SK-N-SH treated with all-trans-retinoic acid at 6 μM for 48 hours (cell line): Measurements from ENCODE around the gene GORASP1.

ENCODE experiments used
- ATAC-seq: fragments of 200-7000 bp; cut with Tn5 transposase; 3 replicates; pipeline ENCODE4 v1.9.1; 2020; ENCODE audit warnings: mild to moderate bottlenecking, moderate library complexity
- ARNTL ChIP-seq: fragments of 450-650 bp; formaldehyde crosslinking; IDR thresholded peaks from 2 replicates; pipeline ENCODE4 v1.5.0; 2020; ENCODE audit warnings: low read depth, mild to moderate bottlenecking, moderate library complexity, borderline replicate concordance
- BACH2 ChIP-seq: fragments of 250-450 bp; sonication (Bioruptor Pico); IDR thresholded peaks from 2 replicates; pipeline ENCODE4 v1.9.0; 2021; ENCODE audit warnings: mild to moderate bottlenecking, borderline replicate concordance
- CSDC2 ChIP-seq: fragments of 250-450 bp; sonication (Bioruptor Pico); IDR thresholded peaks from 2 replicates; pipeline ENCODE4 v1.5.0; 2020; ENCODE audit warnings: mild to moderate bottlenecking, moderate library complexity
- CSRNP3 ChIP-seq: fragments of 250-450 bp; sonication (Bioruptor Pico); IDR thresholded peaks from 2 replicates; pipeline ENCODE4 v1.5.1; 2021; ENCODE audit warnings: mild to moderate bottlenecking, moderate library complexity
- ESRRG ChIP-seq: fragments of 250-450 bp; sonication (Bioruptor Pico); IDR thresholded peaks from 2 replicates; pipeline ENCODE4 v1.6.1; 2021; ENCODE audit warnings: mild to moderate bottlenecking
- GLIS3 ChIP-seq: fragments of 250-450 bp; sonication (Bioruptor Pico); IDR thresholded peaks from 2 replicates; pipeline ENCODE4 v1.5.0; 2020; ENCODE audit warnings: mild to moderate bottlenecking, moderate library complexity
- ISL1 ChIP-seq: fragments of 250-450 bp; sonication (Bioruptor Pico); IDR thresholded peaks from 2 replicates; pipeline ENCODE4 v2.1.2; 2022; ENCODE audit warnings: mild to moderate bottlenecking, moderate library complexity
- OSR1 ChIP-seq: fragments of 250-450 bp; sonication (Bioruptor Pico); IDR thresholded peaks from 2 replicates; pipeline ENCODE4 v1.8.0; 2022; ENCODE audit warnings: moderate library complexity, mild to moderate bottlenecking, inconsistent platforms
- PATZ1 ChIP-seq: fragments of 250-450 bp; sonication (Bioruptor Pico); IDR thresholded peaks from 2 replicates; pipeline ENCODE4 v1.8.0; 2020; ENCODE audit warnings: mild to moderate bottlenecking, moderate library complexity, borderline replicate concordance
- PPARA ChIP-seq: fragments of 250-450 bp; sonication (Bioruptor Pico); IDR thresholded peaks from 2 replicates; pipeline ENCODE4 v1.5.0; 2020; ENCODE audit warnings: mild to moderate bottlenecking, borderline replicate concordance
- RARB ChIP-seq: fragments of 250-450 bp; sonication (Bioruptor Pico); IDR thresholded peaks from 2 replicates; pipeline ENCODE4 v1.8.0; 2021; ENCODE audit warnings: mild to moderate bottlenecking, moderate library complexity
- SNAI2 ChIP-seq: fragments of 250-450 bp; sonication (Bioruptor Pico); IDR thresholded peaks from 2 replicates; pipeline ENCODE4 v1.5.0; 2020; ENCODE audit warnings: mild to moderate bottlenecking, moderate library complexity
- TCF4 ChIP-seq: fragments of 250-450 bp; sonication (Bioruptor Pico); IDR thresholded peaks from 2 replicates; pipeline ENCODE4 v1.8.0; 2021; ENCODE audit warnings: mild to moderate bottlenecking, moderate library complexity, borderline replicate concordance
- TOX ChIP-seq: fragments of 250-450 bp; sonication (Bioruptor Pico); IDR thresholded peaks from 2 replicates; pipeline ENCODE4 v1.8.0; 2021; ENCODE audit warnings: mild to moderate bottlenecking, moderate library complexity, borderline replicate concordance
- TSHZ2 ChIP-seq: fragments of 250-450 bp; sonication (Bioruptor Pico); IDR thresholded peaks from 2 replicates; pipeline ENCODE4 v1.5.0; 2020; ENCODE audit warnings: mild to moderate bottlenecking, moderate library complexity
- ZC3H10 ChIP-seq: fragments of 250-450 bp; sonication (Bioruptor Pico); IDR thresholded peaks from 2 replicates; pipeline ENCODE4 v1.5.1; 2021; ENCODE audit warnings: mild to moderate bottlenecking, moderate library complexity
- ZFP3 ChIP-seq: fragments of 250-450 bp; sonication (Bioruptor Pico); IDR thresholded peaks from 2 replicates; pipeline ENCODE4 v1.5.0; 2020; ENCODE audit warnings: mild to moderate bottlenecking, moderate library complexity
- ZFP30 ChIP-seq: fragments of 450-650 bp; formaldehyde crosslinking; IDR thresholded peaks from 2 replicates; pipeline ENCODE4 v1.5.0; 2022; ENCODE audit warnings: mild to moderate bottlenecking, moderate library complexity
- ZNF565 ChIP-seq: fragments of 450-650 bp; formaldehyde crosslinking; conservative IDR thresholded peaks from 2 replicates; pipeline ENCODE4 v1.5.0; 2020; ENCODE audit warnings: low read depth, mild to moderate bottlenecking, moderate library complexity
- ZNF70 ChIP-seq: fragments of 450-650 bp; formaldehyde crosslinking; IDR thresholded peaks from 2 replicates; pipeline ENCODE4 v1.5.0; 2020; ENCODE audit warnings: mild to moderate bottlenecking, moderate library complexity
- ZNF8 ChIP-seq: fragments of 450-650 bp; formaldehyde crosslinking; IDR thresholded peaks from 2 replicates; pipeline ENCODE4 v1.5.0; 2020; ENCODE audit warnings: mild to moderate bottlenecking, moderate library complexity
- TF ChIP-seq, protein P1 (sequence below): fragments of 250-450 bp; sonication (Bioruptor Pico); IDR thresholded peaks from 2 replicates; pipeline ENCODE4 v1.8.0; 2021; ENCODE audit warnings: low read depth, mild to moderate bottlenecking, moderate library complexity, borderline replicate concordance
- TF ChIP-seq, protein P2 (sequence below): fragments of 250-450 bp; sonication (Bioruptor Pico); IDR thresholded peaks from 2 replicates; pipeline ENCODE4 v1.5.1; 2020; ENCODE audit warnings: low read depth, mild to moderate bottlenecking, moderate library complexity

Gene GORASP1

GRCh38 chr3:39096775-39097174 is 10.7 kb downstream of the GORASP1 start:
- no peak for ATAC-seq
- no peak for TF ChIP-seq ARNTL (CRISPR knock-in tag)
- no peak for TF ChIP-seq BACH2 (CRISPR knock-in tag)
- TF ChIP-seq ESRRG (CRISPR knock-in tag) = no peak
- TF ChIP-seq ZFP3 (CRISPR knock-in tag) = no peak
- TF ChIP-seq TOX = no peak
- no peak for TF ChIP-seq ZFP30 (CRISPR knock-in tag)
- TF ChIP-seq ISL1 (CRISPR knock-in tag) = no peak
- TF ChIP-seq SNAI2 = no peak
- TF ChIP-seq ZNF565 (CRISPR knock-in tag) = no peak
- TF ChIP-seq ZNF70 = no peak
- TF ChIP-seq ZC3H10 (CRISPR knock-in tag) = no peak
- TF ChIP-seq, protein P1, sequence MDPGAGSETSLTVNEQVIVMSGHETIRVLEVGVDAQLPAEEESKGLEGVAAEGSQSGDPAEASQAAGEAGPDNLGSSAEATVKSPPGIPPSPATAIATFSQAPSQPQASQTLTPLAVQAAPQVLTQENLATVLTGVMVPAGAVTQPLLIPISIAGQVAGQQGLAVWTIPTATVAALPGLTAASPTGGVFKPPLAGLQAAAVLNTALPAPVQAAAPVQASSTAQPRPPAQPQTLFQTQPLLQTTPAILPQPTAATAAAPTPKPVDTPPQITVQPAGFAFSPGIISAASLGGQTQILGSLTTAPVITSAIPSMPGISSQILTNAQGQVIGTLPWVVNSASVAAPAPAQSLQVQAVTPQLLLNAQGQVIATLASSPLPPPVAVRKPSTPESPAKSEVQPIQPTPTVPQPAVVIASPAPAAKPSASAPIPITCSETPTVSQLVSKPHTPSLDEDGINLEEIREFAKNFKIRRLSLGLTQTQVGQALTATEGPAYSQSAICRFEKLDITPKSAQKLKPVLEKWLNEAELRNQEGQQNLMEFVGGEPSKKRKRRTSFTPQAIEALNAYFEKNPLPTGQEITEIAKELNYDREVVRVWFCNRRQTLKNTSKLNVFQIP (CRISPR knock-in tag) = no peak
- TF ChIP-seq TCF4 = no peak
- TF ChIP-seq PPARA (CRISPR knock-in tag) = no peak
- TF ChIP-seq GLIS3 = no peak
- no peak for TF ChIP-seq PATZ1 (CRISPR knock-in tag)
- no peak for TF ChIP-seq OSR1 (CRISPR knock-in tag)
- TF ChIP-seq, protein P2, sequence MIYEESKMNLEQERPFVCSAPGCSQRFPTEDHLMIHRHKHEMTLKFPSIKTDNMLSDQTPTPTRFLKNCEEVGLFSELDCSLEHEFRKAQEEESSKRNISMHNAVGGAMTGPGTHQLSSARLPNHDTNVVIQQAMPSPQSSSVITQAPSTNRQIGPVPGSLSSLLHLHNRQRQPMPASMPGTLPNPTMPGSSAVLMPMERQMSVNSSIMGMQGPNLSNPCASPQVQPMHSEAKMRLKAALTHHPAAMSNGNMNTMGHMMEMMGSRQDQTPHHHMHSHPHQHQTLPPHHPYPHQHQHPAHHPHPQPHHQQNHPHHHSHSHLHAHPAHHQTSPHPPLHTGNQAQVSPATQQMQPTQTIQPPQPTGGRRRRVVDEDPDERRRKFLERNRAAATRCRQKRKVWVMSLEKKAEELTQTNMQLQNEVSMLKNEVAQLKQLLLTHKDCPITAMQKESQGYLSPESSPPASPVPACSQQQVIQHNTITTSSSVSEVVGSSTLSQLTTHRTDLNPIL (CRISPR knock-in tag) = no peak

DNA sequence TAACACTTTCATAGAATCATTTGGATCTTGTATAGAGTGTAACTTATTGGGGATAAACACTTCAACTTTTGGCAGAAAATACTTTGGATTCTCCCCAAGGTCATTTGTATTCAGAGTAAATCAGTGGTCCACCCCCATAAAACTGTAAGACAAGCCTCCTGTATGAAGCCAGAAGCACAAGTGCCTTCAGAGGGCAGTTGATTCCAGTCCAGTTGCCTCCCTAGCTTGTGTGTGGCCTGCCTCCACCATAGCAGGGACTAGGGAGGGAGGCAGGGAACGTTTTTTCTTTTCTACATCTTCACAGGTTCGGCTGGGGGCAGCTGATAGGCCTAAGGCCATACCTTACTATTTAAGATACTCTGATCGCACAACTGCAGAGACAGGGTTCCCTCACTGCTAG is 11.6 kb downstream of the GORASP1 start:
- ATAC-seq = no peak
- TF ChIP-seq TOX (no peak), OSR1 (CRISPR knock-in tag) (no peak), ESRRG (CRISPR knock-in tag) (no peak), CSRNP3 (CRISPR knock-in tag) (no peak), ARNTL (CRISPR knock-in tag) (no peak), PPARA (CRISPR knock-in tag) (no peak), TSHZ2 (CRISPR knock-in tag) (no peak), BACH2 (CRISPR knock-in tag) (no peak), ZNF565 (CRISPR knock-in tag) (no peak), RARB (CRISPR knock-in tag) (no peak), ZNF8 (no peak), CSDC2 (CRISPR knock-in tag) (no peak), ZFP3 (CRISPR knock-in tag) (no peak), SNAI2 (no peak), ZFP30 (CRISPR knock-in tag) (no peak), ZC3H10 (CRISPR knock-in tag) (no peak), TCF4 (no peak), ISL1 (CRISPR knock-in tag) (no peak)
- TF ChIP-seq, protein P2 (CRISPR knock-in tag) = no peak
